K562 (cell line): ENCODE results near the gene CCDC68. TPM values are rescaled to one million over a fixed set of nuclear protein-coding genes. Genes with fewer than 3 reads are reported as not detected.
A peak's percentile ranks its signal among the peaks of the same experiment; 100 is the strongest.

Experiments
- ATAC-seq: fragments of 200-7000 bp; cut with Tn5 transposase; 3 replicates; pipeline ENCODE4 v1.9.1; 2020; ENCODE audit warnings: moderate library complexity
- BruUV-seq: library from RNA; stranded (reverse); fragments of 400-500 nt; replicated peaks from 2 replicates; lab custom pipeline; 2021; lab: Mats Ljungman, UMichigan
- CTCF ChIA-PET: fragments of 300-600 bp; formaldehyde crosslinking; extraction: SDS; loops from one replicate; lab custom pipeline; 2021; ENCODE audit warnings: low intra/inter-chr PET ratio; lab: Yijun Ruan, JAX
- POLR2A ChIA-PET: fragments of 300-600, 350-650 bp; sonication (Branson Sonifier 250); formaldehyde crosslinking; extraction: SDS; loops from one replicate; lab custom pipeline; 2021; ENCODE audit warnings: antibody characterized with exemption, inconsistent platforms; lab: Yijun Ruan, JAX
- DNase-seq, 4 experiments: peaks; one replicate each; pipeline versions ENCODE4 v3.0.0 to v3.0.0-alpha.2; 2011 to 2018; ENCODE audit warnings: low spot score in 3 of 4, mixed read lengths in 3 of 4; ENCODE audit errors: extremely low read depth in 1 of 4
- FAIRE-seq: peaks from 2 replicates; lab custom pipeline; 2011; peaks lifted over from hg19 to GRCh38; lab: Jason Lieb, UNC
- H2AFZ ChIP-seq: 2 replicates; pipeline ENCODE4 v1.6.0; 2011; ENCODE audit warnings: low read depth, low read length, control low read depth, inconsistent platforms
- H3K27ac ChIP-seq: fragments of 200-600 bp; 3 replicates; pipeline ENCODE4 v1.8.0; 2011; ENCODE audit warnings: low read depth, mild to moderate bottlenecking, control low read depth, inconsistent platforms, low read length, moderate library complexity, mixed read lengths; ENCODE audit errors: extremely low read depth
- H3K27me3 ChIP-seq, 2 experiments: fragments of 300-600 bp in 1 of 2; 2 replicates in 1 of 2; 3 replicates in 1 of 2; pipeline versions ENCODE4 v1.6.0 to v1.8.0; 2011; ENCODE audit warnings: inconsistent platforms in 2 of 2, low read length in 2 of 2, mild to moderate bottlenecking in 1 of 2, mixed read lengths in 1 of 2, moderate library complexity in 1 of 2; ENCODE audit not compliant: control insufficient read depth in 2 of 2, insufficient read depth in 2 of 2
- H3K36me3 ChIP-seq: fragments of 300-600 bp; 3 replicates; pipeline ENCODE4 v1.8.0; 2011; ENCODE audit warnings: mild to moderate bottlenecking, low read length, inconsistent platforms; ENCODE audit not compliant: control insufficient read depth, insufficient read depth
- H3K4me1 ChIP-seq, 2 experiments: fragments of 200-600 bp in 1 of 2; replicated peaks in 1 of 2; 2 replicates in 1 of 2; 3 replicates in 1 of 2; pipeline versions ENCODE4 v1.5.1 to v1.8.0; 2011; ENCODE audit warnings: inconsistent platforms in 2 of 2, low read length in 2 of 2, mild to moderate bottlenecking in 1 of 2, mixed read lengths in 1 of 2, moderate library complexity in 1 of 2; ENCODE audit not compliant: control insufficient read depth in 2 of 2, insufficient read depth in 2 of 2
- H3K4me2 ChIP-seq: 2 replicates; pipeline ENCODE4 v1.6.1; 2011; ENCODE audit warnings: low read length, control low read depth, inconsistent platforms, mixed read lengths; ENCODE audit not compliant: insufficient read depth
- H3K4me3 ChIP-seq: fragments of 200-600 bp; sonication (generic), shearing (Covaris generic); 2 replicates; pipeline ENCODE4 v1.5.1; 2016; ENCODE audit warnings: control low read depth, inconsistent platforms
- H3K79me2 ChIP-seq: fragments of 200-600 bp; 3 replicates; pipeline ENCODE4 v1.8.0; 2011; ENCODE audit warnings: low read length, inconsistent platforms; ENCODE audit not compliant: control insufficient read depth, insufficient read depth
- H3K9ac ChIP-seq, 2 experiments: 2 replicates each; pipeline versions ENCODE4 v1.6.0 to v1.6.1; 2011; ENCODE audit warnings: low read depth in 2 of 2, low read length in 2 of 2, control low read depth in 1 of 2, inconsistent platforms in 1 of 2, mild to moderate bottlenecking in 1 of 2, mixed read lengths in 1 of 2; ENCODE audit not compliant: insufficient read depth in 1 of 2
- H3K9me1 ChIP-seq: one replicate; pipeline ENCODE4 v1.6.0; 2011; ENCODE audit warnings: inconsistent platforms, mild to moderate bottlenecking, low read length, moderate library complexity; ENCODE audit not compliant: control insufficient read depth, insufficient read depth
- H3K9me3 ChIP-seq: replicated peaks from 2 replicates; pipeline ENCODE4 v1.5.1; 2011; ENCODE audit warnings: low read depth, low read length, inconsistent platforms; ENCODE audit not compliant: control insufficient read depth, insufficient read depth
- H4K20me1 ChIP-seq: replicated peaks from 2 replicates; pipeline ENCODE4 v1.6.1; 2011; ENCODE audit warnings: low read length, inconsistent platforms, mixed read lengths; ENCODE audit not compliant: control insufficient read depth, insufficient read depth
- DDX20 ChIP-seq: fragments of 450-650 bp; IDR thresholded peaks from 2 replicates; pipeline ENCODE4 v1.6.1; 2016; ENCODE audit warnings: missing genetic modification characterization, low read depth, mild to moderate bottlenecking, missing compliant biosample characterization, moderate library complexity
- DNMT1 ChIP-seq: fragments of 450-650 bp; IDR thresholded peaks from 2 replicates; pipeline ENCODE4 v1.6.1; 2016; ENCODE audit warnings: antibody characterized with exemption, mild to moderate bottlenecking
- E2F3 ChIP-seq: fragments of 250-450 bp; sonication (Bioruptor Pico); IDR thresholded peaks from 2 replicates; pipeline ENCODE4 v1.4.0; 2020; ENCODE audit warnings: mild to moderate bottlenecking
- ELF4 ChIP-seq: fragments of 450-650 bp; formaldehyde crosslinking; IDR thresholded peaks from 2 replicates; pipeline ENCODE4 v1.4.0; 2022; ENCODE audit warnings: missing genetic modification characterization
- ERF ChIP-seq: fragments of 450-650 bp; formaldehyde crosslinking; IDR thresholded peaks from 2 replicates; pipeline ENCODE4 v1.4.0; 2020; ENCODE audit warnings: mild to moderate bottlenecking, mixed read lengths
- ETV5 ChIP-seq: sonication (generic); formaldehyde crosslinking; IDR thresholded peaks from 2 replicates; pipeline ENCODE4 v1.4.0; 2020; ENCODE audit warnings: low read depth, mild to moderate bottlenecking, missing genetic modification reagents
- MYC ChIP-seq, 2 experiments: fragments of 250-450 bp in 1 of 2; sonication (Bioruptor Pico) in 1 of 2; IDR thresholded peaks; 2 replicates each; pipeline versions ENCODE4 v1.5.1 to v1.6.1; 2012 to 2021; ENCODE audit warnings: low read depth in 2 of 2, borderline replicate concordance in 1 of 2, improper control_type of control experiment in 1 of 2, low read length in 1 of 2, mild to moderate bottlenecking in 1 of 2, moderate library complexity in 1 of 2
- NCOA1 ChIP-seq: fragments of 450-650 bp; IDR thresholded peaks from 2 replicates; pipeline ENCODE4 v1.6.1; 2016; ENCODE audit warnings: low read depth
- NELFE ChIP-seq: IDR thresholded peaks from 2 replicates; pipeline ENCODE4 v1.6.1; 2011; ENCODE audit warnings: mild to moderate bottlenecking; ENCODE audit not compliant: insufficient read depth, insufficient read length
- RB1 ChIP-seq: fragments of 450-650 bp; IDR thresholded peaks from 2 replicates; pipeline ENCODE4 v1.6.1; 2017; ENCODE audit warnings: low read depth, mild to moderate bottlenecking
- RBFOX2 ChIP-seq: fragments of 200-400 bp; formaldehyde crosslinking; IDR thresholded peaks from 2 replicates; pipeline ENCODE4 v1.6.1; 2017; ENCODE audit warnings: low read depth, mild to moderate bottlenecking, low read length, moderate library complexity
- TAF9B ChIP-seq: fragments of 450-650 bp; IDR thresholded peaks from 2 replicates; pipeline ENCODE4 v1.6.1; 2018; ENCODE audit warnings: mild to moderate bottlenecking; ENCODE audit not compliant: partially characterized antibody
- TEAD1 ChIP-seq, 2 experiments: fragments of 450-650 bp in 1 of 2; sonication (generic) in 1 of 2; formaldehyde crosslinking; IDR thresholded peaks; 2 replicates each; pipeline versions ENCODE4 v1.4.0 to v1.8.0; 2020 to 2022; ENCODE audit warnings: mild to moderate bottlenecking in 2 of 2, missing genetic modification reagents in 1 of 2
- ZFPM2 ChIP-seq: fragments of 250-450 bp; sonication (Bioruptor Pico); IDR thresholded peaks from 2 replicates; pipeline ENCODE4 v1.5.1; 2022; ENCODE audit warnings: mild to moderate bottlenecking
- ZNF133 ChIP-seq: fragments of 250-450 bp; sonication (Bioruptor Pico); IDR thresholded peaks from 2 replicates; pipeline ENCODE4 v1.4.0; 2020; ENCODE audit warnings: mild to moderate bottlenecking
- ZNF174 ChIP-seq: fragments of 250-450 bp; sonication (Bioruptor Pico); IDR thresholded peaks from 2 replicates; pipeline ENCODE4 v1.4.0; 2020; ENCODE audit warnings: mild to moderate bottlenecking
- ZNF830 ChIP-seq: fragments of 250-450 bp; sonication (Bioruptor Pico); IDR thresholded peaks from 2 replicates; pipeline ENCODE4 v1.5.0; 2021; ENCODE audit warnings: mild to moderate bottlenecking
- WGBS: fragments of 100-300 bp; shearing (Covaris generic); methylation state at CpG from one replicate; pipeline ENCODE4 v1.1.6; 2016; ENCODE audit warnings: low coverage, mixed read lengths; ENCODE audit not compliant: insufficient coverage; ENCODE audit errors: missing lambda C conversion rate; 5-methylcytosine and 5-hydroxymethylcytosine counted together
- in situ Hi-C: fragments of 300-500 bp; cut with MboI; formaldehyde crosslinking; loops from 4 replicates; pipeline ENCODE4 v1.15.0; 2018; ENCODE audit warnings: inconsistent platforms, mixed read lengths
- intact Hi-C: fragments of 100-400 bp; cut with micrococcal nuclease; formaldehyde crosslinking; loops from 2 replicates; pipeline ENCODE4 v1.14.2; 2022
- polyA plus RNA-seq, 8 experiments: library from polyadenylated mRNA; depleted of rRNA in 4 of 8; stranded (reverse) in 5 of 8; unstranded in 3 of 8; fragments of >200 nt; fragmentation: Nextera tagmentation in 2 of 8; fragmentation: Illumina TruSeq in 1 of 8; extraction: Ambion mirVana in 2 of 8; extraction: Trizol in 1 of 8; gene quantifications; 2 replicates each; pipeline versions ENCODE4 v1.2.1 to v1.2.3, GENCODE V29; 2011 to 2014; ENCODE audit warnings: inconsistent platforms in 1 of 8, missing spikeins in 1 of 8
- total RNA-seq, 7 experiments: library from RNA; depleted of rRNA in 6 of 7; stranded (reverse); fragments of >200 nt in 6 of 7; fragmentation: Illumina TruSeq in 2 of 7; extraction: Trizol in 2 of 7; gene quantifications; 2 replicates each; pipeline versions ENCODE4 v1.2.1 to v1.2.3, GENCODE V29; 2011 to 2021; ENCODE audit warnings: low replicate concordance in 1 of 7
- TF ChIP-seq, protein P1 (sequence below): fragments of 250-450 bp; sonication (Bioruptor Pico); IDR thresholded peaks from 2 replicates; pipeline ENCODE4 v1.5.1; 2021; ENCODE audit warnings: mild to moderate bottlenecking
- TF ChIP-seq, protein P2 (sequence below): fragments of 250-450 bp; sonication (Bioruptor Pico); IDR thresholded peaks from 2 replicates; pipeline ENCODE4 v1.8.0; 2022; ENCODE audit warnings: moderate library complexity, mild to moderate bottlenecking, inconsistent platforms

The CCDC68 gene
- total and polyA plus RNA-seq, 9 of the 15 experiments (the other 6 are each of a cell fraction or from before 2014, with no cell fraction given): 0.28 to 4.5 (median 1.4) TPM

DNA sequence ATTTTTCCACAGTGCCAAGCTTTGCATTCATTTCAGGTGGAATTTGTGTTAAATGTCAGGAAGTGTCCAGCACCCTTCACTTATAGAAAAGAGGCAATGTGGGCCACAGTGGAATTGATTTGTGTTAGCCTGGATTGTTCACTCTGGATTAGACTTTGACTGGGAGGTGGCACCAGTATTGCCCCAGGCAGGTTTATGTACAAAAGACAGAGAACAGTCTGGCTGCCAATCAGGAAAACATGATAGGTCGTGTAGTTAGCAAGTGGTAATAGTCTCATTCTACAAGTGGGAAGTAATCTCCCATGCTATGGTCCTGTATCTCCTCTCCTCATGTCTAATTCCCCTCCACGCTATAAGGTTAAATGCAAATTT, 85.4 kb downstream of the CCDC68 start:
- peak overlapping the region; percentile 42 for H3K27ac ChIP-seq
- TF ChIP-seq ZNF174 (no peak), E2F3 (CRISPR knock-in tag) (no peak), ELF4 (CRISPR knock-in tag) (no peak), ETV5 (CRISPR knock-in tag) (no peak), ZNF830 (CRISPR knock-in tag) (no peak), NELFE (no peak), DDX20 (no peak), MYC (IDR thresholded peaks at IDR 0.05; ENCODE audit: low read depth, low read length) (no peak), MYC (CRISPR knock-in tag; IDR thresholded peaks at IDR 0.05; ENCODE audit: borderline replicate concordance, low read depth) (no peak), TEAD1 (CRISPR knock-in tag; IDR thresholded peaks at IDR 0.05) (no peak), NCOA1 (no peak), RB1 (no peak), ZFPM2 (CRISPR knock-in tag) (no peak), ZNF133 (no peak), DNMT1 (no peak), RBFOX2 (no peak), ERF (no peak), TAF9B (no peak)
- TF ChIP-seq, protein P1, sequence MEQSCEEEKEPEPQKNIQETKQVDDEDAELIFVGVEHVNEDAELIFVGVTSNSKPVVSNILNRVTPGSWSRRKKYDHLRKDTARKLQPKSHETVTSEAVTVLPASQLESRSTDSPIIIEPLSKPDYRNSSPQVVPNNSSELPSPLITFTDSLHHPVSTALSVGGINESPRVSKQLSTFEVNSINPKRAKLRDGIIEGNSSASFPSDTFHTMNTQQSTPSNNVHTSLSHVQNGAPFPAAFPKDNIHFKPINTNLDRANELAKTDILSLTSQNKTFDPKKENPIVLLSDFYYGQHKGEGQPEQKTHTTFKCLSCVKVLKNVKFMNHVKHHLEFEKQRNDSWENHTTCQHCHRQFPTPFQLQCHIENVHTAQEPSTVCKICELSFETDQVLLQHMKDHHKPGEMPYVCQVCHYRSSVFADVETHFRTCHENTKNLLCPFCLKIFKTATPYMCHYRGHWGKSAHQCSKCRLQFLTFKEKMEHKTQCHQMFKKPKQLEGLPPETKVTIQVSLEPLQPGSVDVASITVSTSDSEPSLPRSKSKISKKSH (CRISPR knock-in tag): no peak
- TF ChIP-seq, protein P2, sequence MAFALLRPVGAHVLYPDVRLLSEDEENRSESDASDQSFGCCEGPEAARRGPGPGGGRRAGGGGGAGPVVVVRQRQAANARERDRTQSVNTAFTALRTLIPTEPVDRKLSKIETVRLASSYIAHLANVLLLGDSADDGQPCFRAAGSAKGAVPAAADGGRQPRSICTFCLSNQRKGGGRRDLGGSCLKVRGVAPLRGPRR (CRISPR knock-in tag): no peak
- TF ChIP-seq, all 486 proteins: peak for 0
- H3K4me3 ChIP-seq: no peak overlapping the region
- FAIRE-seq: no peak
- H3K27me3 ChIP-seq: no peaks in the 10 kb centered on the region
- H3K9me1 ChIP-seq: no peaks in the 10 kb centered on the region
- no peak overlapping the region; the same call in 1 of the 2 replicates for H3K4me2 ChIP-seq
- 26% methylated on average over 2 of the region's 2 CpGs for WGBS
- in situ Hi-C loops (no loop called here), intact Hi-C loops (no loop called here)
- CTCF ChIA-PET: no interaction called here
- H3K79me2 ChIP-seq: no peaks in the 10 kb centered on the region
- H3K36me3 ChIP-seq: no peaks in the 10 kb centered on the region
- DNase-seq: no peak
- no peaks in the 10 kb centered on the region for H3K9me3 ChIP-seq
- POLR2A ChIA-PET: interaction anchor here (0.6 to 1.1 kb wide), 2 partner anchors 9 to 11 kb away, joined by 3 read pairs; no protein-coding TSS in a partner anchor
- BruUV-seq: no TSS peak
- H2AFZ ChIP-seq: peak overlapping the region; percentile 26
- H4K20me1 ChIP-seq: no peaks in the 10 kb centered on the region
- no peak overlapping the region for H3K9ac ChIP-seq
- H3K4me1 ChIP-seq: peaks cover 0 to 20% of the 10 kb centered on the region in 2 experiments; a peak in 3 of 5 replicates
- peak; percentile 32; the same call in 2 of the 3 replicates for ATAC-seq
